ENCODE results near the gene OR52K1.

Gene OR52K1

DNA sequence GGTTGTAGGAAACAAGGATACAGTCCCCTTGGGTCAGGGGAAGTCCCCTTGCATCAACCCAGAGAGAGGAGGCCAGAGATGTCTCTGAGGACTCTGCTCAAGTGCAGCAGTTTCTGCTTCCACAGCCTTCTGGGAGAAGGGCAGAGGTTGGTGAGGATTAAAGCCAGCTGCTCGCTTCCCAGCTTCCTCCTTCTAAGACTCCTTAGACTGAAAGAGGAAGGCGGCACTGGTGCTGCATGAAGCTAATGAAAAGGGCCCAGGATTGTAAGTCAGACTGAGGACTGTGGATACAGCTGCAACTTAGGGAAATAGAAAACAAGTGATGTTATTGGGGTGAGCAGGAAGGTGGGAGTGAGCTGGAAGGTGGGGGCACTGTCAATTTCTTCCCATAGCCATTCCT lies at the start of gene OR52K1:
OR52K1 (plus strand) TSS at position 202 of the 400 bp plus-strand sequence. CDS start 6,255 bp downstream, outside the sequence.
- Histone ChIP-seq H3K4me3 (no peak within 1 kb of the TSS), H3K36me3 (no peaks in the 10 kb centered on the region), H3K27me3 (no peaks in the 10 kb centered on the region), H3K27ac (no peak within 1 kb of the TSS), H3K4me1 (no peaks in the 10 kb centered on the region), H3K9me3 (no peaks in the 10 kb centered on the region)
- TF ChIP-seq, protein P1, sequence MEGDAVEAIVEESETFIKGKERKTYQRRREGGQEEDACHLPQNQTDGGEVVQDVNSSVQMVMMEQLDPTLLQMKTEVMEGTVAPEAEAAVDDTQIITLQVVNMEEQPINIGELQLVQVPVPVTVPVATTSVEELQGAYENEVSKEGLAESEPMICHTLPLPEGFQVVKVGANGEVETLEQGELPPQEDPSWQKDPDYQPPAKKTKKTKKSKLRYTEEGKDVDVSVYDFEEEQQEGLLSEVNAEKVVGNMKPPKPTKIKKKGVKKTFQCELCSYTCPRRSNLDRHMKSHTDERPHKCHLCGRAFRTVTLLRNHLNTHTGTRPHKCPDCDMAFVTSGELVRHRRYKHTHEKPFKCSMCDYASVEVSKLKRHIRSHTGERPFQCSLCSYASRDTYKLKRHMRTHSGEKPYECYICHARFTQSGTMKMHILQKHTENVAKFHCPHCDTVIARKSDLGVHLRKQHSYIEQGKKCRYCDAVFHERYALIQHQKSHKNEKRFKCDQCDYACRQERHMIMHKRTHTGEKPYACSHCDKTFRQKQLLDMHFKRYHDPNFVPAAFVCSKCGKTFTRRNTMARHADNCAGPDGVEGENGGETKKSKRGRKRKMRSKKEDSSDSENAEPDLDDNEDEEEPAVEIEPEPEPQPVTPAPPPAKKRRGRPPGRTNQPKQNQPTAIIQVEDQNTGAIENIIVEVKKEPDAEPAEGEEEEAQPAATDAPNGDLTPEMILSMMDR (IDR thresholded peaks at IDR 0.05) = no peak
- intact Hi-C loops (cut with DNase I; ENCODE audit: low total_unique reads) = no loop called here
- peak in 1 of 2 donors; percentile 28 for DNase-seq

DNA sequence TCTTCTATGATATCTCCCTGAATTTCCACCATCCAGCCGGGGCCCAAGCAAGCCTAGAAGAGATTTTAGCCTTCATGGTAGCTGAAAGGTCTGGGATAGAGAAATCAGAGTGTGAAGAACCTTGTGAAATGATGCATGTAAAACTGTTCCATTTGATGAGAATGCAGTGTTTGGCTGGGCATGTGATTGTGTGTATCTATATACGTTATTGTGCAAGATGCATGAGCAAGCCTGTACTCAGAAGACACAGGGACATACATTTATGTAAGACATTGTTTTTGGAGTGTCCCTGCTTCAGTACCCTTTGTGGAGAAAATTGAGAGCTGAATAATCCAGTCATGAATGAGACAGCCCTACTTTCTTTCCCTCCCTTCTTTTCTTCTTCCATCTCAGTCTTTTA lies 48.6 kb upstream of the OR52K1 start:
- H3K4me3 ChIP-seq = no peak overlapping the region
- no peaks in the 10 kb centered on the region for H3K36me3 ChIP-seq
- no peaks in the 10 kb centered on the region for H3K9me3 ChIP-seq
- intact Hi-C loops (cut with DNase I; ENCODE audit: low total_unique reads) = no loop called here
- TF ChIP-seq, protein P1 (IDR thresholded peaks at IDR 0.05) = no peak
- DNase-seq = no peak
- no peaks in the 10 kb centered on the region for H3K27me3 ChIP-seq
- no peaks in the 10 kb centered on the region for H3K4me1 ChIP-seq
- no peak overlapping the region for H3K27ac ChIP-seq

DNA sequence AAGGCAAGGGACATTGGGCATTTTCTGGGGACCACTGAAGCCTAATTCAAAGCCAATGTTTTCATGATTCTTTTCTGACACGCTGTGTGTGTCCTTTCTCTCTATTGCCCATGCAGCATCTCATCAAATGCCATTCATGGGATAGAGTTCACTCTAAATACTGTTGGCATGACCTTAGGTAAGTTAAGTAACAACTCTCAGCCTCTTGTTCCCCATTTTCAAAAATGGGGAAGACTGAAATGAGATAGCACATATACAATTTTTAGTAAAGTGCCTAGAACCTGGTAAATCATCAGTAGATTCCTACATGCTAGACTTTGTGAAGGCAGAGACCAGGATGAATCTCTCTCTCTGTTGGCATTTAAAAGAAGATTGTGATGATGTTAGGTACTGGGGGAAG lies 46.0 kb upstream of the OR52K1 start:
- DNase-seq = no peak
- TF ChIP-seq, protein P1 (IDR thresholded peaks at IDR 0.05) = no peak
- no peaks in the 10 kb centered on the region for H3K4me1 ChIP-seq
- H3K4me3 ChIP-seq = no peak overlapping the region
- no peak overlapping the region for H3K27ac ChIP-seq
- H3K9me3 ChIP-seq = no peaks in the 10 kb centered on the region
- H3K36me3 ChIP-seq = no peaks in the 10 kb centered on the region
- H3K27me3 ChIP-seq = no peaks in the 10 kb centered on the region
- intact Hi-C loops (cut with DNase I; ENCODE audit: low total_unique reads) = no loop called here

DNA sequence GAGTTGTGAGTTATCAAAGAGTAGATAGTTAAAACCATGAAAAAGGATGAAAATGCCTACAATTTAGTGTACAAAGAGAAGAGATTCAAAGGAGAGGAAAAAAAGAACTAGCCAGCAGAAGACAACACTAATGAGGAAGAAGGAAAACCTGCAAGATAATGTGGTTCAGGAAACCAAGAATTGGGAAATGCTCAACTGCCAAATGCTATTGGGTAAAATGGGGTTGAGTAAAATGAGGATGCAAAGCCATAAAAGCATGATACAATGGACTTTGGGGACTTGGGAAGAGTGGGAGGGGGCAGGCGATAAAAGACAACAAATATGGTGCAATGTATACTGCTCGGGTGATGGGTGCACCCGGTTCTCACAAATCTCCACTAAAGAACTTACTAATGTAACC lies 40.9 kb upstream of the OR52K1 start:
- Histone ChIP-seq H3K27ac (no peak overlapping the region), H3K27me3 (no peaks in the 10 kb centered on the region), H3K4me3 (no peak overlapping the region), H3K4me1 (no peaks in the 10 kb centered on the region), H3K9me3 (no peaks in the 10 kb centered on the region), H3K36me3 (no peaks in the 10 kb centered on the region)
- DNase-seq = no peak
- TF ChIP-seq, protein P1 (IDR thresholded peaks at IDR 0.05) = no peak
- intact Hi-C loops (cut with DNase I; ENCODE audit: low total_unique reads) = no loop called here

DNA sequence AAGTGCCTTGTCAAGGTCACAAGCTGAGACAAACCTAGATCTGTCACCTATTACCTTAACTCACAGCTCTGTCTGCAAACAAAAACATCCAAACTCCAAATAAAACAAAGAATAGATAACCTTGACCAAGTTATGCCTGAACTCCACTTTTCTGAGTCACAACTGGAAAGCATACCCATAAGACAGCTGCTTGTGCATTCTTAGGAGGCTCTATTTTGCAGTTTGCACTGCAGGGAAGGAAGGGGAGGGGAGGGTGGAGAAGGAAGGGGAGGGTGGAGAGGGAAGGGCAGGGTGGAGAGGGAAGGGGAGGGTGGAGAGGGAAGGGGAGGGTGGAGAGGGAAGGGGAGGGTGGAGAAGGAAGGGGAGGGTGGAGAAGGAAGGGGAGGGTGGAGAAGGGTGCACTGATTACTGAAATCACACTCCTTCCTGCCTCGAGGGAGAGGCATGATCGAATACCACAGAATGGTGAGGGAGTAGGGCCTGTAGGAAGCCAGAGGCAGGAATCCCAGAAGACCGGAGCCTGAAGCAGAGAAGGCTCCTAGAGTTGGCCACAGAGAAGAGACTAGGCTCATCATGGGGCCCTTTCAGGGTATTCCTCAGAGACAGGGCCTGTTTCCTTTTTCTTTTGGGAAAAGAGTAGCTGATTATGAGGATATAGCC lies 39.1 kb upstream of the OR52K1 start:
- H3K9me3 ChIP-seq = no peaks in the 10 kb centered on the region
- no peak overlapping the region for H3K27ac ChIP-seq
- no peak for DNase-seq
- H3K4me1 ChIP-seq = no peaks in the 10 kb centered on the region
- intact Hi-C loops (cut with DNase I; ENCODE audit: low total_unique reads) = no loop called here
- H3K36me3 ChIP-seq = no peaks in the 10 kb centered on the region
- H3K27me3 ChIP-seq = no peaks in the 10 kb centered on the region
- TF ChIP-seq, protein P1 (IDR thresholded peaks at IDR 0.05) = no peak
- no peak overlapping the region for H3K4me3 ChIP-seq

DNA sequence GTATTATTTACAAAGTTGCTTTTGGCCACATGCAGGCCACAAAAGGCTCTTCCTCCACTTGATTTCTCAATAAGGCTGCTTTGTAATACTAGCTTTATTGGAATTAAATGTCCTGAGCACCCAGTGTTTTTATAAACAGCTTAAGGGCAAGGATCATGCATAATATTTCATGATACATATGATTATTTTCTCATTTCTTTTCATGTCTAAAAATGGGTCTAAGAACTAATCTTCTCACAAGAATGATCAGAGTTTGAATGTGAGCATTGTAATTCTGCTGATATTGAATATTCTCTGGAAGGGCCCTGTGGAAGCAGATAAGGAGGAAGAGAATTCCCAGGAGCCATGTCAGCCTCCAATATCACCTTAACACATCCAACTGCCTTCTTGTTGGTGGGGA lies 33.5 kb upstream of the OR52K1 start, which contains the start of gene OR52K2:
OR52K2 (plus strand) TSS at position 301 of the 400 bp plus-strand sequence; CDS start at position 346, 45 bp downstream.
- Histone ChIP-seq H3K4me3 (no peak within 1 kb of the TSS), H3K27me3 (no peaks in the 10 kb centered on the region), H3K36me3 (no peaks in the 10 kb centered on the region), H3K9me3 (no peaks in the 10 kb centered on the region), H3K4me1 (no peaks in the 10 kb centered on the region), H3K27ac (no peak within 1 kb of the TSS)
- TF ChIP-seq, protein P1 (IDR thresholded peaks at IDR 0.05) = no peak
- intact Hi-C loops (cut with DNase I; ENCODE audit: low total_unique reads) = no loop called here
- DNase-seq = no peak

All from tibial artery (tissue), 4 donors.